Prostate gland (tissue), 2 donors: Measurements from ENCODE around the gene MYO5A. TPM values are rescaled to one million over a fixed set of nuclear protein-coding genes. Genes with fewer than 3 reads are reported as not detected.

Experiments
- DNase-seq: peaks from one replicate; pipeline ENCODE4 v3.0.0-alpha.2; 2019; ENCODE audit warnings: low spot score
- H3K27ac ChIP-seq, 2 donors: fragments of 200-600 bp; sonication (generic); 2 replicates each; pipeline ENCODE4 v1.5.1; 2017 to 2019
- H3K27me3 ChIP-seq: fragments of 200-600 bp; sonication (generic); replicated peaks from 2 replicates; pipeline ENCODE4 v1.5.1; 2019; ENCODE audit not compliant: insufficient read depth
- H3K36me3 ChIP-seq, 2 donors: fragments of 200-600 bp; sonication (generic); 1 replicate in 1 of 2; 2 replicates in 1 of 2; pipeline versions ENCODE4 v1.5.1 to v1.8.1; 2017 to 2019
- H3K4me1 ChIP-seq: fragments of 200-600 bp; sonication (generic); replicated peaks from 2 replicates; pipeline ENCODE4 v1.5.1; 2019
- H3K4me3 ChIP-seq, 2 donors: fragments of 200-600 bp; sonication (generic); 2 replicates each; pipeline ENCODE4 v1.5.1; 2017 to 2019
- H3K9me3 ChIP-seq: fragments of 200-600 bp; sonication (generic); 2 replicates; pipeline ENCODE4 v1.5.1; 2017
- POLR2A ChIP-seq: fragments of 450-650 bp; IDR thresholded peaks from one replicate; pipeline ENCODE4 v1.6.1; 2016; ENCODE audit warnings: antibody characterized with exemption, mild to moderate bottlenecking
- POLR2AphosphoS5 ChIP-seq: sonication (generic); formaldehyde crosslinking; IDR thresholded peaks from one replicate; pipeline ENCODE4 v1.6.1; 2017; ENCODE audit warnings: antibody characterized with exemption
- WGBS: methylation state at CpG from one replicate; pipeline ENCODE4 v1.1.5; 2018; 5-methylcytosine and 5-hydroxymethylcytosine counted together
- intact Hi-C: fragments of 100-400 bp; cut with DNase I; formaldehyde crosslinking; loops from one replicate; pipeline ENCODE4 v1.14.2; 2022
- total RNA-seq, 2 donors: library from RNA; depleted of rRNA; stranded (reverse); fragments of >200 nt; gene quantifications; one replicate each; pipeline ENCODE4 v1.1.0, GENCODE V29; 2016
- TF ChIP-seq, protein P1 (sequence below), 4 experiments: fragments of 200-600 bp in 2 of 4; fragments of 450-650 bp in 2 of 4; sonication (generic) in 2 of 4; IDR thresholded peaks; 1 replicate in 3 of 4; 2 replicates in 1 of 4; pipeline ENCODE4 v1.5.1; 2016 to 2019; ENCODE audit warnings: antibody characterized with exemption in 4 of 4, mild to moderate bottlenecking in 2 of 4, moderate library complexity in 2 of 4

Gene MYO5A
- total RNA-seq, 2 donors from 2014 or later, result 24.9 to 41.9 TPM

DNA sequence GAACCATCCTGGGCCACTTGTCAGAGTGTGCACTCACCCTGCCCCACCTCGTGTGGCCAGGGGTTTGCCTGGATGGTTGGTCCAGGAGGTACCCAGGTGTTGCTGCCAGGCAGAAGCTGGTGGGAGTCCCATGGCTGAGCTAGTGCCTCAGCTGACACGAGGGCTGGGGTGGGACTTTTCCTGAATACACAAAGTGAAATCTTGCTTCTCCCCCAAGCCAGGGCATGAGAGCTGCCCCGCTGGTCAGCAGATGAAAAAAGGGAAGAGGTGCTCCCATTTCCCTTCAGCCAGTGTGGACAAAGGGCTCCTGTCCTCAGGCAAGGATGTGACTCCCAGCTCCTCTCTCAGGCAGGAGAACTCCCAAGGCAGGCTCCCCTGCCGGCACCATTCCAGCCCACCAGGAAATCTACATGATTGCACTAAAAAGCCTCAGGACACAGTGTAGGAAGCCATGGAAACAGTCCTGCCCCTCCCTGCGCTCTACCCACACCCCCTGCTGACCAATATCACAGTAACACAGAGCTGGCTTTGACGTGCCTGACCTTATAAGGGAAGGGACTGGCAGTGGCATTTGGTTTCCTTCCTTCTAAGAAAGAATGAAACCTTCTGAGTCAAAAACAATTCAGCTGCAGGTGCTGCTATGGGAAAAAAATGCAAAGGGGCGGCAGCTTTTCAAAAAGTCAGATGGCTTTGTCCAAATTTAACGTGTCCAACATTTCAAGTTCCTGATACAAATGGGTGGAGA is 267.0 kb downstream of the MYO5A start:
- TF ChIP-seq POLR2A (peak; percentile 29), POLR2AphosphoS5 (peak; percentile 84)
- TF ChIP-seq, protein P1, sequence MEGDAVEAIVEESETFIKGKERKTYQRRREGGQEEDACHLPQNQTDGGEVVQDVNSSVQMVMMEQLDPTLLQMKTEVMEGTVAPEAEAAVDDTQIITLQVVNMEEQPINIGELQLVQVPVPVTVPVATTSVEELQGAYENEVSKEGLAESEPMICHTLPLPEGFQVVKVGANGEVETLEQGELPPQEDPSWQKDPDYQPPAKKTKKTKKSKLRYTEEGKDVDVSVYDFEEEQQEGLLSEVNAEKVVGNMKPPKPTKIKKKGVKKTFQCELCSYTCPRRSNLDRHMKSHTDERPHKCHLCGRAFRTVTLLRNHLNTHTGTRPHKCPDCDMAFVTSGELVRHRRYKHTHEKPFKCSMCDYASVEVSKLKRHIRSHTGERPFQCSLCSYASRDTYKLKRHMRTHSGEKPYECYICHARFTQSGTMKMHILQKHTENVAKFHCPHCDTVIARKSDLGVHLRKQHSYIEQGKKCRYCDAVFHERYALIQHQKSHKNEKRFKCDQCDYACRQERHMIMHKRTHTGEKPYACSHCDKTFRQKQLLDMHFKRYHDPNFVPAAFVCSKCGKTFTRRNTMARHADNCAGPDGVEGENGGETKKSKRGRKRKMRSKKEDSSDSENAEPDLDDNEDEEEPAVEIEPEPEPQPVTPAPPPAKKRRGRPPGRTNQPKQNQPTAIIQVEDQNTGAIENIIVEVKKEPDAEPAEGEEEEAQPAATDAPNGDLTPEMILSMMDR (IDR thresholded peaks at IDR 0.05), result peak in 2 of 4 experiments; percentile 40 to 42
- peak overlapping the region; percentile 63 to 72 for H3K27ac ChIP-seq
- DNase-seq, result peak; percentile 68
- no peak overlapping the region for H3K4me3 ChIP-seq
- 29% methylated on average over 8 of the region's 8 CpGs for WGBS
- intact Hi-C loops, result loop anchor here (5.0 to 10.0 kb wide), 2 partner anchors 239 to 263 kb away; partner anchors contain the start of gene MYO5A
- no peaks in the 10 kb centered on the region for H3K9me3 ChIP-seq
- H3K36me3 ChIP-seq, result no peaks in the 10 kb centered on the region
- no peaks in the 10 kb centered on the region for H3K27me3 ChIP-seq
- H3K4me1 ChIP-seq, result peaks cover 9% of the 10 kb centered on the region

GRCh38 chr15:52261026-52261425 is 267.7 kb downstream of the MYO5A start:
- peaks cover 11% of the 10 kb centered on the region for H3K4me1 ChIP-seq
- H3K4me3 ChIP-seq, result no peak overlapping the region
- no peak for DNase-seq
- H3K27ac ChIP-seq, result peak overlapping the region; percentile 63 to 72
- 97% methylated on average over 6 of the region's 10 CpGs for WGBS
- H3K9me3 ChIP-seq, result no peaks in the 10 kb centered on the region
- TF ChIP-seq POLR2AphosphoS5 (no peak), POLR2A (no peak)
- TF ChIP-seq, protein P1 (IDR thresholded peaks at IDR 0.05), result no peak
- intact Hi-C loops, result loop anchor here (5.0 to 10.0 kb wide), 2 partner anchors 239 to 264 kb away; partner anchors contain the start of gene MYO5A
- no peaks in the 10 kb centered on the region for H3K27me3 ChIP-seq
- no peaks in the 10 kb centered on the region for H3K36me3 ChIP-seq

- H3K4me1 ChIP-seq, result peaks cover 11% of the 10 kb centered on the region
- H3K27ac ChIP-seq, result peak overlapping the region in 1 of 2 donors; percentile 40
- no peaks in the 10 kb centered on the region for H3K9me3 ChIP-seq
- H3K36me3 ChIP-seq, result no peaks in the 10 kb centered on the region
- intact Hi-C loops, result loop anchor here (5.0 kb wide), 1 partner anchor 478 kb away; no protein-coding TSS in a partner anchor
- no peaks in the 10 kb centered on the region for H3K27me3 ChIP-seq
- 71% methylated on average over 4 of the region's 4 CpGs for WGBS
- TF ChIP-seq POLR2AphosphoS5, result peak; percentile 55
- TF ChIP-seq, protein P1 (IDR thresholded peaks at IDR 0.05), result no peak
- TF ChIP-seq POLR2A, result no peak
- H3K4me3 ChIP-seq, result no peak overlapping the region
- no peak for DNase-seq
These were observed 269.2 kb downstream of the MYO5A start for GRCh38 chr15:52259503-52259902.

- no peak for DNase-seq
- intact Hi-C loops, result loop anchor here (5.0 kb wide), 1 partner anchor 479 kb away; no protein-coding TSS in a partner anchor
These were observed 270.2 kb downstream of the MYO5A start for GRCh38 chr15:52258461-52258860.

More at GRCh38 chr15:52258461-52258860, 270.2 kb downstream of the MYO5A start:
- TF ChIP-seq, protein P1 (IDR thresholded peaks at IDR 0.05), result no peak
- TF ChIP-seq POLR2AphosphoS5 (no peak), POLR2A (no peak)
- WGBS, result 96% methylated on average over 5 of the region's 5 CpGs
- Histone ChIP-seq H3K27ac (no peak overlapping the region), H3K27me3 (no peaks in the 10 kb centered on the region), H3K9me3 (no peaks in the 10 kb centered on the region), H3K4me1 (peaks cover 5% of the 10 kb centered on the region), H3K4me3 (no peak overlapping the region), H3K36me3 (no peaks in the 10 kb centered on the region)
